Loucy (cell line): ENCODE results near the gene LRBA.

ENCODE experiments used
- H2AFZ ChIP-seq: fragments of 200-600 bp; sonication (generic); 2 replicates; pipeline ENCODE4 v1.6.0; 2016; ENCODE audit warnings: antibody characterized with exemption, mild to moderate bottlenecking, low read length, moderate library complexity
- H3F3A ChIP-seq: fragments of 200-600 bp; 2 replicates; pipeline ENCODE4 v1.6.0; 2016; ENCODE audit warnings: antibody characterized with exemption, low read depth, mild to moderate bottlenecking
- H3K27me3 ChIP-seq: fragments of 200-600 bp; sonication (generic); 2 replicates; pipeline ENCODE4 v1.6.1; 2014; ENCODE audit warnings: low read length, mild to moderate bottlenecking; ENCODE audit not compliant: insufficient read depth, poor library complexity, severe bottlenecking
- H3K36me3 ChIP-seq: fragments of 200-600 bp; sonication (generic); 2 replicates; pipeline ENCODE4 v1.6.1; 2016; ENCODE audit warnings: low read length; ENCODE audit not compliant: insufficient read depth
- H3K4me1 ChIP-seq: fragments of 200-600 bp; sonication (generic); 2 replicates; pipeline ENCODE4 v1.5.1; 2014; ENCODE audit warnings: low read length, mild to moderate bottlenecking; ENCODE audit not compliant: insufficient read depth, poor library complexity, severe bottlenecking
- H3K4me2 ChIP-seq: fragments of 200-600 bp; sonication (generic); 2 replicates; pipeline ENCODE4 v1.6.0; 2014; ENCODE audit warnings: antibody characterized with exemption, low read length, low read depth, mild to moderate bottlenecking; ENCODE audit not compliant: poor library complexity, severe bottlenecking
- H3K4me3 ChIP-seq: fragments of 200-600 bp; sonication (generic); 2 replicates; pipeline ENCODE4 v1.5.1; 2014; ENCODE audit warnings: low read length, mild to moderate bottlenecking, mixed read lengths; ENCODE audit not compliant: poor library complexity, severe bottlenecking
- H3K79me2 ChIP-seq: fragments of 200-600 bp; sonication (generic); 2 replicates; pipeline ENCODE4 v1.6.1; 2014; ENCODE audit warnings: low read length; ENCODE audit not compliant: insufficient read depth
- H3K9ac ChIP-seq: fragments of 200-600 bp; sonication (generic); 2 replicates; pipeline ENCODE4 v1.6.0; 2014; ENCODE audit warnings: mild to moderate bottlenecking, low read depth, low read length, moderate library complexity; ENCODE audit not compliant: poor library complexity, severe bottlenecking
- H3K9me2 ChIP-seq: fragments of 200-600 bp; sonication (generic); replicated peaks from 2 replicates; pipeline ENCODE4 v1.6.1; 2016; ENCODE audit warnings: low read depth, low read length, mixed read lengths
- H3K9me3 ChIP-seq: fragments of 200-600 bp; sonication (generic); 2 replicates; pipeline ENCODE4 v1.6.1; 2014; ENCODE audit warnings: mild to moderate bottlenecking, antibody characterized with exemption, low read length, low read depth; ENCODE audit not compliant: insufficient read depth
- H4K20me1 ChIP-seq: fragments of 200-600 bp; sonication (generic); 2 replicates; pipeline ENCODE4 v1.6.0; 2014; ENCODE audit warnings: antibody characterized with exemption, low read length, mild to moderate bottlenecking; ENCODE audit not compliant: insufficient read depth, poor library complexity, severe bottlenecking
- EZH2phosphoT487 ChIP-seq: fragments of 200-600 bp; IDR thresholded peaks from 2 replicates; pipeline ENCODE4 v1.6.1; 2018; ENCODE audit warnings: antibody characterized with exemption, mild to moderate bottlenecking, moderate library complexity, borderline replicate concordance
- TF ChIP-seq, protein P1 (sequence below): fragments of 200-600 bp; sonication (generic); conservative IDR thresholded peaks from 2 replicates; pipeline ENCODE4 v1.5.1; 2014; ENCODE audit warnings: mild to moderate bottlenecking, antibody characterized with exemption, low read length

The LRBA gene

DNA sequence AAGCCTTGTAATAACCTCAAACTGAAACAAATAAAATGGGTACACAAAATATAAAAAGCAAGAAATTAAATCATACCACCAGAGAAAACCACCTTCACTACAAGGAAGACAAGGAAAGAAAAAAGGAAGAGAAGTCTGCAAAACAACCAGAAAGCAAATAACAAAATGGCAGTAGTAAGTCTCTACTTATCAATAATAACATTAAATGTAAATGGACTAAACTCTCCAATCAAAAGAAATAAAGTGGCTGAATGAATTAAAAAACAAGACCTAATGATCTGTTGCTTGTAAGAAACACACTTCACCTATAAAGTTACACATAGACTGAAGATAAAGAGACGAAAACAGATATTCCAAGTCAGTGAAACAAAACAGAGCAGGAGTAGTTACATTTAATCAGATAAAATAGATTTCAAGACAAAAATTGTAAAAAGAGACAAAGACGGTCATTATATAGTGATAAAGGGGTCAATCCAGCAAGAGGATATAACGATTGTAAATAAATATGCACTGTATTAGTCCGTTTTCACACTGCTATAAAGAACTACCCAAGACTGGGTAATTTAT, 289.0 kb downstream of the LRBA start:
- peaks cover 8% of the 10 kb centered on the region; the same call in 1 of the 2 replicates for H3K9me3 ChIP-seq

DNA sequence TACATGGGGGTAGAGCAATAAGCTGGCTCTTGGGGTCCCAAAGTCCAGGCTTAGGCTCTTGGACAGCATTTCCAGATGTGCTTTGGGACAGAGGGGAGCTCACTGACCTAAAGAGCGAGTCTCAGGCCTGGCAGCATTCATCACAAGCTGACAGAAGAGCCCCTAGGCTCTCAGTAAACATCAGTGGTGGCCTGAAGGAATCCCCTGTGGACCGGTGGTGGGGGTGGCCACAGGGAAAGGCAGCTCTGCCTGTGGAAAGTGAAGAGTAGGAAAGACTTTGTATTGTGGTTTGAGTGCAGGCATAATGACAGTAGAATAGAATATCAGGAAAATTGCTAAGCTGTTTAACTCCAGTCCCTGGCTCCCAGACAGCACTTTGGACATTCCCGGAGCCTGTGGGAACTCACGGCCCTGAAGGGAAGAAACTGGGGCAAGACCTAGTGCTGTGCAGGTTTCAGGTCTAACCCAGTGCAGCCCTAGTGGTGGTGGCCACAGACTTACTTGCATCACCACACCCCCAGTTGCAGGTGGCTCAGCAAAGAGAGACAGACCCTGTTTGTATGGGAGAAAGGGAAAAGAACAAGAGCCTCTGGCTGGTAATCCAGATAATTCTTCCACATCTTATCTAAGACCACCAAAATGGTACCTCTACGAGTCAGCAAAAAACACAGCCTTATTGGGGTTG, 291.2 kb downstream of the LRBA start:
- peaks cover 19% of the 10 kb centered on the region for H3K36me3 ChIP-seq
- no peaks in the 10 kb centered on the region for H3K9me2 ChIP-seq
- TF ChIP-seq, protein P1, sequence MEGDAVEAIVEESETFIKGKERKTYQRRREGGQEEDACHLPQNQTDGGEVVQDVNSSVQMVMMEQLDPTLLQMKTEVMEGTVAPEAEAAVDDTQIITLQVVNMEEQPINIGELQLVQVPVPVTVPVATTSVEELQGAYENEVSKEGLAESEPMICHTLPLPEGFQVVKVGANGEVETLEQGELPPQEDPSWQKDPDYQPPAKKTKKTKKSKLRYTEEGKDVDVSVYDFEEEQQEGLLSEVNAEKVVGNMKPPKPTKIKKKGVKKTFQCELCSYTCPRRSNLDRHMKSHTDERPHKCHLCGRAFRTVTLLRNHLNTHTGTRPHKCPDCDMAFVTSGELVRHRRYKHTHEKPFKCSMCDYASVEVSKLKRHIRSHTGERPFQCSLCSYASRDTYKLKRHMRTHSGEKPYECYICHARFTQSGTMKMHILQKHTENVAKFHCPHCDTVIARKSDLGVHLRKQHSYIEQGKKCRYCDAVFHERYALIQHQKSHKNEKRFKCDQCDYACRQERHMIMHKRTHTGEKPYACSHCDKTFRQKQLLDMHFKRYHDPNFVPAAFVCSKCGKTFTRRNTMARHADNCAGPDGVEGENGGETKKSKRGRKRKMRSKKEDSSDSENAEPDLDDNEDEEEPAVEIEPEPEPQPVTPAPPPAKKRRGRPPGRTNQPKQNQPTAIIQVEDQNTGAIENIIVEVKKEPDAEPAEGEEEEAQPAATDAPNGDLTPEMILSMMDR, result no peak
- TF ChIP-seq EZH2phosphoT487, result no peak
- no peak overlapping the region for H3K9ac ChIP-seq
- H2AFZ ChIP-seq, result no peak overlapping the region
- no peaks in the 10 kb centered on the region for H3F3A ChIP-seq
- no peaks in the 10 kb centered on the region for H3K79me2 ChIP-seq
- no peak overlapping the region for H3K4me2 ChIP-seq
- no peaks in the 10 kb centered on the region for H4K20me1 ChIP-seq
- H3K9me3 ChIP-seq, result peaks cover 8% of the 10 kb centered on the region; the same call in 1 of the 2 replicates
- no peak overlapping the region for H3K4me3 ChIP-seq
- H3K4me1 ChIP-seq, result no peaks in the 10 kb centered on the region
- H3K27me3 ChIP-seq, result no peaks in the 10 kb centered on the region

More for the DNA sequence above, 289.0 kb downstream of the LRBA start:
- H3K36me3 ChIP-seq, result peaks cover 32% of the 10 kb centered on the region
- no peaks in the 10 kb centered on the region for H3F3A ChIP-seq
- no peak overlapping the region for H3K9ac ChIP-seq
- TF ChIP-seq EZH2phosphoT487, result no peak
- TF ChIP-seq, protein P1, result no peak
- H3K79me2 ChIP-seq, result no peaks in the 10 kb centered on the region
- H2AFZ ChIP-seq, result no peak overlapping the region
- no peak overlapping the region for H3K4me3 ChIP-seq
- no peaks in the 10 kb centered on the region for H3K4me1 ChIP-seq
- no peak overlapping the region for H3K4me2 ChIP-seq
- no peaks in the 10 kb centered on the region for H3K9me2 ChIP-seq
- no peaks in the 10 kb centered on the region for H4K20me1 ChIP-seq
- H3K27me3 ChIP-seq, result no peaks in the 10 kb centered on the region

DNA sequence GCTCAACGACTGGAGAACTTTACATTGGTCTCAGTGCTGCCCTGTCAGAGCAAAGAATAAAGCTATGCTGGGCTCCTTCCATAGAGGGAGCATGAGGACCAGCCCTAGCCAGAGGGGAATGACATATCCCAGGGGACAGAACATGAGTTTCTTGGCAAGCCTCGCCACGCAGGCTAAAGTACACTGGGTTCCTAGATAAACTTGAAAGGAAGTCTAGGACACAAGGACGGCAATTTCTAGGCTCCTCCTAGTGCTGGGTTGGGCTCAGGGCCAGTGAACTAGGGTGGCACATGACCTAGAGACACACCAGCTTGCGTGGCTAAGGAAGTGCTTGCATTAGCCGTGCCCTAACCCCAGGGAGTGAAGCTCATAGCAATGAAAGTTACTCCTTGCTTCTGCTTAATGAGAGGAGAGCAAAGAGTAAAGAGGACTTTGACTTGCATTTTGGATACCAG, 292.1 kb downstream of the LRBA start:
- H3K27me3 ChIP-seq, result no peaks in the 10 kb centered on the region
- no peaks in the 10 kb centered on the region for H3F3A ChIP-seq
- no peaks in the 10 kb centered on the region for H4K20me1 ChIP-seq
- H3K9ac ChIP-seq, result no peak overlapping the region
- no peaks in the 10 kb centered on the region for H3K4me1 ChIP-seq
- H3K4me3 ChIP-seq, result no peak overlapping the region
- no peaks in the 10 kb centered on the region for H3K9me2 ChIP-seq
- no peaks in the 10 kb centered on the region for H3K79me2 ChIP-seq
- peaks cover 19% of the 10 kb centered on the region for H3K36me3 ChIP-seq
- H3K4me2 ChIP-seq, result no peak overlapping the region
- peaks cover 8% of the 10 kb centered on the region; the same call in 1 of the 2 replicates for H3K9me3 ChIP-seq
- TF ChIP-seq, protein P1, result no peak
- TF ChIP-seq EZH2phosphoT487, result no peak
- H2AFZ ChIP-seq, result no peak overlapping the region
